Testis (tissue), 2 donors: ENCODE measurements around the gene PEX14.

ENCODE experiments used
- CTCF ChIP-seq, 3 experiments: fragments of 450-650 bp in 2 of 3; fragments of 200-600 bp in 1 of 3; sonication (generic) in 1 of 3; IDR thresholded peaks; one replicate each; pipeline ENCODE4 v1.5.1; 2016 to 2019; ENCODE audit warnings: antibody characterized with exemption in 3 of 3, mild to moderate bottlenecking in 2 of 3, moderate library complexity in 1 of 3
- POLR2A ChIP-seq: fragments of 450-650 bp; IDR thresholded peaks from one replicate; pipeline ENCODE4 v1.6.1; 2017; ENCODE audit warnings: antibody characterized with exemption, mild to moderate bottlenecking, moderate library complexity

- no peak for TF ChIP-seq POLR2A
- no peak for TF ChIP-seq CTCF (IDR thresholded peaks at IDR 0.05)
Measured at GRCh38 chr1:10635085-10635896, 160.5 kb downstream of the PEX14 start.
